CD4-positive, alpha-beta T cell treated with Interferon alpha-2 for 1 hour (primary cell): ENCODE data around the gene NPR2.
A peak's percentile ranks its signal among the peaks of the same experiment; 100 is the strongest.

Experiments
- DNase-seq, 2 donors: peaks; one replicate each; pipeline ENCODE4 v3.0.0-alpha.2; 2020 to 2022

NPR2 gene

DNA sequence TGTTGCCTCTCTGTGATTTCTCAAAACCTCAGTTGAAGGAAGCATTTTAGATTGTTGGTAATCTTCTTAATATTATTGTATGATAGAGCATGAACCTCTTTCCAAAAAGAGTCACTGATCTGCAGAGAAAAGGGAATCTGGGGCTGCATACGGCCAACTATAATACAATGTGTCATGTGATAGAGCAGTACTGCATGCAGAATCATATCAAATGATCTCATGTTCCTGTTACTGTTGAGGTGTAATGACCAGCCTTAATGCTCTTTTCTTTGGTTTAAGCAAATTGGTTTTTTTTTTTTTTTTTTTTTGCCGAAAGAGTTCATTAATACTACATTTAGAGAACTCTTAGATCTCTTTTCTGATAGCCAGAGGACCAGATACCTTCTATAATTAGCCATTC is 24.4 kb upstream of the NPR2 start:
- DNase-seq = no peak

- DNase-seq = no peak
Observed at GRCh38 chr9:35767458-35767857, 23.9 kb upstream of the NPR2 start.

DNA sequence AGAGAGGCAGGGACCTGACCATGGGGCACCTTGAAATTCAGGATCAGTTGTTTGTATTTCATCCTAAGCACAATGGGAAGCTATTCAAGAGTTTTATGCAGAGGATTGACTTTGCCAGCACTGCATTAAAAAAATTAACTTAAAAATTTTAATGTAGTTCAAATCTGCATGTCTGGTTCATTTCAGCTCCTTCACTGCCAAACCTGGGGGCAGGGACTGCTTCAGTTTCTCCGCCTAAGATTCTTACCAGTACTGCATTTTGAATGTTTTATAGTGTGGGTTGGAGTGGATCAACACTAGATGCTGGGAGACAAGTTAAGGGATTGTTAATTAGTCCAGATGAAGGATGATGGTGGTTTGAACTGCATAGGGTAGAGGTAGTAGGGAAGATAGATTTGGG is 21.6 kb upstream of the NPR2 start:
- DNase-seq = no peak

DNA sequence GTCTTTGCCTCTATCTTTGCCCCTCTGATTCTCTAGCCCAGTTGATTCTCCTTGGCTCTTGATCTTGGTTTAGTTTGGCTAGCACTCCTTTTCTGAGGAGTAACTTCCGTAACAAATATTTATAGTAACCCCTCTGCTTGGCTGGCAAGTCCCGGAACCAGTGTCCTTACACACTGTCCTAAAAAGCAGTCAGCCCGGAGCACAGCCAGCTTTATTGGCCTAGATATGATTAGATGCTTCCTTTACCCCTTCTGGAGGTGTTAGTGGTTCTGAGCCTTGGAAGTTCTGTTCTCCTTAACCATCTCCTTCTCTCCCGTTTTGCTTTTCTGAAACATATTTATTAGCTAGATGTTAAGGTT is 20.3 kb upstream of the NPR2 start:
- DNase-seq = no peak

DNA sequence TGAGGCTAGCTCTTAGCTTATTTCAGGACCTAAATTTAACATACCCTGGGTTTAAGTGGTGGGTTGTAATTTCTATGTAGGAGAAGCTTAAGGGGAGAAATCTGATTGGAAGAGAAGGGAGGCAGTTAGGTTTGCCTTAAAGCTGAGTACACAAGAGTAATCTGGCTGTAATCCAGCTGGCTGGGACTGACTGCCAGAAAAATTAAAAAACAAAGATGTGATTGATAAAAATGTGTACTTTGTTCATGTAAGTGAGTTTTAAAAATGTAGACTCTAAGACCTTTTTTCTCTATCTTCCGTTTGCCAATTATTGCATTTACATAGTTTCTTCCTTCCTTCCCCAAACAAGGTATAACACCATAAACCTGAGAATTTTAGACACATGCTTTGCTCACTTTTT is 19.9 kb upstream of the NPR2 start:
- no peak for DNase-seq

DNA sequence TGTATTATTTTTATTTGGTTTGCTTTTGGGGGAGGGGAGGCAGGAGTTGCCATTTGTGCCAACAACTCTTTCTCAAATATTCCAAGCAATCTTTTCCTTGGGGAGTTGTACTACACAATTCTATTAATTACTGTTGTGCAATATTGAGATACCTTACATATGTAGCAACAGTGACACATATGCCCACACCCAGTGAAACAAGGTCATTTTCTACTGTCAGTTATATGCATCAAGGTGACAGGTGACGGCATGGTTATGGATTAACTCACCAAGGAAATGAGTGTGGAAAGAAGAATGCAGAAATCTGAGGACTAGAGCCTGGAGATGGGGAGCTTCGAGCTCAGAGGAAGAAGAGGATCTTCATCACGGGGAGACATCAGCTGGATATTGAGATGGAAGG is 19.4 kb upstream of the NPR2 start:
- DNase-seq = no peak

DNA sequence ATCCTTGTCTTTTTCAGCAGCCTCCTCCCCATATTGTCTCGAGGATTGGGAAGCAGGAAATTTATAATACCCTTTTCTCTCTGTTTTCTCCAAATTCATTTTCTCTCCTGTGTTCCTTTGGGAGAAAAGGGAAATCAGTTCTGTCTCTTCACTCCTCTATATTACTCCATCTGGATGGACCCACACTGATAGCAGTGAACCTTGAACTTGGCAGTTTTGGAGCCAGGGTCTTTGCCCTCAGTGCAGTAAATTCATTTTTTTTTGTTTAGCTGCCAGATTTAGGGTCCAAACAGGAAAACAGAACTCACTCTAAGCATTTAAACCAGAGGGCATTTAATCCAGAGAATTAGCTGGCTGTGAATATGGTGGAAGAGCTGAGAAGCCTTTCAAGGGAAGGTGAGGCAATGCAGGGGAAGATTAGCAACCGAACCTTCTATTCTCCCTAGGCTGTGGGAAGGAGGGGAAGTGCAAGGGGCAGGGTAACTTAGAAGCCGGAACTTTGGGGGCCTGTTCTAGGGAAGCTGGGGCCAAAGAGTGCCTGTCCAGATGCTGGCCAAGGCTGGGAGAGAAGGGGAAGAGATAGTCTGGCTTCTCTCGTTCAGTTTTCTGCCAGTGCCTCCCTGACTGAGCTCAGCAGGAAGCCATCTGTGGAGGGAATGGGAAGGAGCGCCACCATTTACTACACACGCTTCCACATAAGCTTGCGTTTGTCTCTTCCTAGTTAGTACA is 16.3 kb upstream of the NPR2 start:
- no peak for DNase-seq

GRCh38 chr9:35776018-35776417 is 15.4 kb upstream of the NPR2 start:
- DNase-seq = no peak

DNA sequence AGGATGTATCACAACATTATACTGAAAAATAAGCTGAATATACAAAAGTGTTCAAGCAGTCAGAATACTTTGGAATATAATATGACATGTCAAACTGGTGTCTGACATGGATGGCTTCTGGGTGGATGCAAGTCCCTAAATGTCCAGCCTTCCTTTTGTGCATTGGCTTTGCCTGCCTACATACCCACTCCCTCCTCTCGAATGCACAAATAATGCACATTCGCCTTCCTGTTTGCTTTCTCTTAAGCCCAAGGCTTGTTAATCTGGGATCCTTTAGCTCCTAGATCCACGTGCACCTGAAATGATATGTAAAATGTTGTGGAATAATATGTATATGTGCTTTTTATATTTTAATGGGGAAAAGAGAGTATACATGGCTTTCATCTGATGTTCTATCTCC is 12.9 kb upstream of the NPR2 start:
- no peak for DNase-seq

DNA sequence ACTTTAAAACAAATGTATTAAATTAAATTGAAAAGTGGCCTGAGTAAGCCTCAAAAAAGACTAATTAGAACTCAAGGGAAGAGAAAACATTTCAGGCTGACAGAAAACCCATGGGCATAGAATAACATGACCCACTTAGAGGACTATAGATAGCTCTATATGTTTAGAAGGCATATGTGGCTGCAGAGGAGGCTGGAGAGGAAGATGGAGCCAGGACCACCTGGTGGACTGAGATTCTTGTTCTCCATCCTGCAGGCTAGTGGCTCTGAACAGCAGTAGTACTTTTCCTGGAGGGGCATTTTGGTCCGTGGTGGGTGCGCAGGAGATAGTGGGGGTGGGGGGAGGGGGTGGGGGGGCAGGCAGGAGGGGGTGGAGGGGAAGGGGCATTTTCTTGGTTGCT is 10.3 kb upstream of the NPR2 start:
- DNase-seq = no peak

DNA sequence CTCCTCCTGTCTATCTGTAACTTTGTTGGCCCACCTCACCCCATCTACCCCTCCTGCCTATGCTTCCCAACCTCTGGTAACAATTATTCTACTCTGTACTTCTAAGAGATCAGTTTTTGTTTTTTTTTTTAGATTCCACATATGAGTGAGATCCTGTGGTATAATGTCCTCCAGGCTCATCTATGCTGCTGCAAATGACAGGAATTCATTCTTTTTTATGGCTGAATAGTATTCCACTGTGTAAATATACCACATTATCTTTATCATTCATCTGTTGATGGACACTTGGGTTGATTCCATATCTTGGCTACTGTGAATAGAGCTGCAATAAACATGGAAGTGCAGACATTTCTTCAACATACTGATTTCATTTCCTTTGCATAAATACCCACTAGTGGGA is 8.0 kb upstream of the NPR2 start:
- DNase-seq = no peak

GRCh38 chr9:35789541-35789940 is 1.9 kb upstream of the NPR2 start:
- DNase-seq = no peak

DNA sequence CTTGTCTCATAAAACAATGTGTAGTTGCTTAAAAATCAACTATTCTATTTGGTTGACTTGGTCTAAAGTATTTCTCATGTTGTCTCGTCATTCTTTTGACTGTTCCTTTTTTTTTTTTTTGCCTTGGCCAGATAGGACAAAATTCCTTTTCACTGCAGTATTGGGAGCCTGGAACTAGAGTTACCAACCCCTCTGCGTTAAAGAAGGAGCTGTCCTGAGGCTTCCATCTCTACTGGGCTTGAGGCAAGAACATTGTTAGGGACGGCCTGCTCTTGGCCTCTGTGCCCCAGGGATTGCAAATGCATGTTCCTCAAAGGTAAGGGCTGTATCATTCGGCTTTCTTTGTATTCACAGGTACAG is 1.4 kb upstream of the NPR2 start:
- no peak for DNase-seq

DNA sequence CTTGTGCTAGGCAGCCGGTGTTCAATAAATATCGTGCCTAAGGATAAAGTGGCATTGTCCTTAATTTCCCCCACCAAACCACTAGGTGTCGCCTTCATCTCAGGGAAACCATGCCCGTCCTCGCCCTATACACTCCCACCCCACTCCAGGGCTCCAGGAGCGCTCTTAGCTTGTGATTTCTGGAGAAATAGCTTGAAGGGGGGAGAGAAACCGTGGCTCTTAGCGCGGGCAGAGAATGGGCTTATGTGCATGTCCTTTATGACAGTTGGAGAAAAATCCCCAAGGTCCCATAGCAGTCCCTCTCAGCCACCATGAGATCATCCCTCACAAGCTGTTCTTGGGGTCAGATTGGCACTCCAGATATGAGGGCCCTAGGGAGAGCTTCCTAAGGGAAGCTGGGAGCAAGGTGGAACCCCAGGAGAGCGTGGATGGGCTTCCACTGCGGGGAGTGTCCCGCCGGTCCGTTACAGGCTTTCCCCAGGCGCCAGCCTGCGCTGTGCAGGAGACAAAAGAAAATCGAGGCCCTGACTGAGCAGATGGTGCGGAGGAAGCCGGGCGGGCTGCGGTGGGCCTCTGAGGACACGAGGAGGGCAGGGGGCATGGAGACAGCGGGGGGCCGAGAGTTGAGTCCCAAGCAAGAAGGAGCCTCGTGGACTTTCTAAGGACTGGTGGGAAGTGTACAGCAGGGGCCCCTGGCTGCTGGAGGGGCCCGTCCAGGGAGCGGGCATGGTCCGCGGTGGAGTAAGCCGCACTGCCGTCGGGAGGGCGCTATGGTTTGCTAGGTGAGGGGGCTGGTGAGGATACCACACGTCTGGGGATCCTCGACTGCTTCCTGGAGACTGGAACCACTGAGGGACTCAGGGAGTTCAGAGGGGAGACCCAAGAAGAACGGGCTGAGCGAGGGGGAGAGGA is 750 bp upstream of the NPR2 start:
- peak; percentile 62 to 78 for DNase-seq

- DNase-seq = no peak
Observed at GRCh38 chr9:35792024-35792813, 828 bp downstream of the NPR2 start.

DNA sequence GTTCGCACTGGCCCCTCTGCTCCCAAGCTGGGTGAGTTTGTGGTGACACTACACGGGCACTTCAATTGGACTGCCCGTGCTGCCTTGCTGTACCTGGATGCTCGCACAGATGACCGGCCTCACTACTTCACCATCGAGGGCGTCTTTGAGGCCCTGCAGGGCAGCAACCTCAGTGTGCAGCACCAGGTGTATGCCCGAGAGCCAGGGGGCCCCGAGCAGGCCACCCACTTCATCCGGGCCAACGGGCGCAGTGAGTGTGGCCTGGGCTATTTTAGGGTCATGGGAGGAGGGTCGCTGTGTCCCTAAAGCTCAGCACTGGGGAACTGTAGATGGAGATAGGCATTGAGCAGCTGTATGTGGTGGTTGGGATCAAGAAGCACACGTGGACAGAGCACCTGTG is 1.4 kb downstream of the NPR2 start:
- DNase-seq = no peak

DNA sequence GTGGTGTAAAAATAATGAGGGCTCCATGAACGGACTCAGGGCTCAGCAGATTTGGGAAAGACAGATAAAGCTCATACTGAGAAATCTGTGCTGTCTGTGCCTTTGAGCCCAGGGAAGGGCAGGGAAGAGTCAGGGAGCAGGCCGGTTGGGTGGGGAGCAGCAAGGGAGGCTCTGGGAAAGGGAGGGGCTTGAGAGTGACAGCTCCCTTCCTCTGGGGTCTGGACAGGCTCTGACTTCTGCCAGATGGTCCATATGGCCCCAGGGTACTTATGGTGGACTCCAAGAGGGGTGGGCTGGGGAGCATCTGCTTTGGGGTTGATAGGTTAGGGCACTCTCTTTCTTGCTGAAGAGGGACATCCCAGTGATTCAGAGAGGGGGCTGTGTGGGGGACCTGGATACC is 2.1 kb downstream of the NPR2 start:
- no peak for DNase-seq

DNA sequence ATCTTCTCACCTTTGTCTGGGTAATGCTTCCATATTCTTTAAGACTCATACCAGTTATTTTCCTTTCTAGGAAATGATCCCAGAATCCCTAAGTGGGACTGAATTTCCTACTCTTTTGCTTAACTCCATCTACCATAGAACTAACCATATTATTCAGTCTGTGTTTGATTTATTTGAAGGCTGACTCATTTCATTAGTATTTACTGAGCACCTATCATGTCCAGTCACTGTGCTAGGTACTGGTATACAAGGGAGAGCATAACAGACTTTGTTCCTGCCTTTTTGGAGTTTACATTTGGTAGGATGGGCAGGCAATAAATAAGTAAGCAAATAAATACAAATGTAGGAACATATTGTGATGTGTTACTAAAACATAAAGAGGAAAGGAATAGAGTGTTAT is 4.3 kb downstream of the NPR2 start:
- no peak for DNase-seq

- DNase-seq = no peak
Observed at GRCh38 chr9:35797311-35798109, 6.1 kb downstream of the NPR2 start.

GRCh38 chr9:35798658-35799374 is 7.4 kb downstream of the NPR2 start:
- DNase-seq = no peak

DNA sequence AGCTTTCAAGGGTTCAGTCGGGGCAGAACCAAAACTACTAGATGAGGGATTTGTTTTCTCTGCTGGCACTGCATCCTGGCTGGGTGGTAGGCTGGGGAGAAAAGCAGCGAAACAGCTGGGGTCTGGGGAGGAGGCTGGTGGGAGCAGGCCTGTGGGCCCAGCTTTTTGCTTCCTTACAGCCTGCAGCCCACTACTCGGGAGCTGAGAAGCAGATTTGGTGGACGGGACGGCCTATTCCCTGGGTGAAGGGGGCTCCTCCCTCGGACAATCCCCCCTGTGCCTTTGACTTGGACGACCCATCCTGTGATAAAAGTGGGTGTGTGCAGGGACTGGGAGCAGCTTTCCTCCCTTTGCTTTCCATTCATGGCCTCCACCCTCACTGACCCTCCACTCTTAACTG is 9.1 kb downstream of the NPR2 start:
- DNase-seq = no peak
